HUES6 (cell line): Measurements from ENCODE around the gene SLC45A1.

Experiments used
- H3K27ac ChIP-seq: 2 replicates; pipeline ENCODE4 v1.7.0; 2013; ENCODE audit warnings: low read depth, mild to moderate bottlenecking, low read length, inconsistent platforms
- H3K27me3 ChIP-seq: 2 replicates; pipeline ENCODE4 v1.6.1; 2013; ENCODE audit warnings: low read length; ENCODE audit not compliant: control insufficient read depth, insufficient read depth
- H3K36me3 ChIP-seq: 2 replicates; pipeline ENCODE4 v1.6.1; 2013; ENCODE audit warnings: low read length; ENCODE audit not compliant: control insufficient read depth, insufficient read depth
- H3K4me1 ChIP-seq: 2 replicates; pipeline ENCODE4 v1.6.1; 2013; ENCODE audit warnings: low read length; ENCODE audit not compliant: control insufficient read depth, insufficient read depth
- H3K4me3 ChIP-seq: 2 replicates; pipeline ENCODE4 v1.5.1; 2013; ENCODE audit warnings: low read depth, low read length
- H3K9ac ChIP-seq: one replicate; pipeline ENCODE4 v1.6.1; 2013; ENCODE audit warnings: mild to moderate bottlenecking, low read length
- H3K9me3 ChIP-seq: 2 replicates; pipeline ENCODE4 v1.6.1; 2013; ENCODE audit warnings: low read depth, low read length; ENCODE audit not compliant: control insufficient read depth, insufficient read depth

SLC45A1 gene

DNA sequence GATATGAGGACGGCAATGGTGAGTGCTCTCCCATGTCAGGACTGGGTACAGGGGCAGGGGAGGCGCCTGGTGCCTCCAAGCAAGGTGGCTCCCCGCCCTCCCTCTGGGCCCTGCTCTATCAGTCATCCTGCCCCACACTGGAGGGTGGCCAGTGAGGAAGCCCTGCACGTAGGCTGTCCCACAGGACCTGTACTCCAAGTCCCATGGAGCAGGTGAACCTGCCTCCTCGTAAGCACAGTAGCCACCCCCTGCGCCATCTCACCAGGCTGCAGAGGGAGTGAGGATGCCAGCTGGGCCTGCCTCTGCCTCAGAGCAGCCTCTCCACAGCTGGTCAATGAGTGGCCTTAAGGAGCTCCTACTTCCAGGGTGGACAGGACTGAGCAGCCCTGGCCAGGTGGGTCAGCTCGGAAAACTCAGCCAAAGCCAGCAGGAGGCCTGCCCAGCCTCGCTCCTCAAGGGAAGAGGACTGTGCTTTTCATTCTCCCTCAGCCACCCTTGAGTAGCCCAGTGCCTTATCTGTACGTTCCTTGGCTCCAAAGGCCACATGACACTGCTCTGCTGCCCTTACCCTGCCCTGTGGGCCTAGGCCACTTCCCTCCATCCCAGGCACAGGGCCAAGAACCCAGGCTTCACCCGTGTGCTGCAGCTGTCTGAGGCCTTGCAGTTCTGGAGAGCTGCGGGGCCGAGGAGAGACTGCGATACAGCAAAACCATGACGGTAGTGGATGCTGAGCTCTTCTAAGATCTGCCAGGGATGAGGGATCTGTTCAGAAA, 39.6 kb downstream of the SLC45A1 start:
- Histone ChIP-seq H3K4me3 (no peak overlapping the region), H3K9me3 (no peaks in the 10 kb centered on the region), H3K27ac (no peak overlapping the region), H3K36me3 (peaks cover 85% of the 10 kb centered on the region), H3K9ac (no peak overlapping the region), H3K4me1 (no peaks in the 10 kb centered on the region), H3K27me3 (no peaks in the 10 kb centered on the region)

- H3K27me3 ChIP-seq = no peaks in the 10 kb centered on the region
- peaks cover 89% of the 10 kb centered on the region for H3K36me3 ChIP-seq
- H3K9me3 ChIP-seq = no peaks in the 10 kb centered on the region
- H3K4me3 ChIP-seq = no peak overlapping the region
- H3K9ac ChIP-seq = no peak overlapping the region
- no peak overlapping the region for H3K27ac ChIP-seq
- H3K4me1 ChIP-seq = no peaks in the 10 kb centered on the region
Measured at GRCh38 chr1:8358241-8358896, 40.5 kb downstream of the SLC45A1 start.

DNA sequence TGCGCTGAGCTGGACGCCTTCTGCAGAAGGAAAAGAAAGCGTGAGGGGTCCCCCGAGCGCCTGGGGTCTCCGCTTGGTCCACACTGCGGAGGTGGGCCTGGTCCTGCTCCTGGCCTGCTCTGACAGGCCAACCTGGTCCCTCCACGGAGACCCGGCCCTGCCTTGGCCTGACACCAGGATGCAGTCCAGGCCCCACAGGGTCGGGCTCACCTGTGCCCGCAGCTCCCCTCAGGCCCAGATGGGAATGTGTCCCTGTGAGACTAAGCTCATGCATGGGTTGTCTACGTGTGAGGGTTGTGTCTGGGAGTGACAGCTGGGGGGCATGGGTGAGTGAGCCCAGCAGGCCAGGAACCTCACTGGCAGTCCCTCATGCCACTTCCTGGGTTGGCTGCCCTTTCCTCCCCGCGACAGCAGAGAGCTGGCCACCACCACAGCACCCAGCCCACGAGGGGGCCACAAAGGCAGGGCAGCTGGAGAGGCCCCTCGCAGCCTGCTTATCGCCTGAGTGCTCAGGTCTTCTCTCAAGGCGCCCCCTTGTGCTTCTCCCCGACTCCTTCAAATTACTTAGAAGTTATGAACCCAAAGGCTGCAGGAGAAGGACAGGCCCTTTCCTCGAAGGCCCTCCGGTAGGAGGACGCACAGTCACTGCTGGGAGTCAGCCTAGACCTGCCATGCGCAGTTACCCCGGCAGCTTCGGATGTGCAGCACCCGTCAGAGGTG, 41.1 kb downstream of the SLC45A1 start:
- Histone ChIP-seq H3K27ac (no peak overlapping the region), H3K36me3 (peaks cover 88% of the 10 kb centered on the region), H3K9ac (no peak overlapping the region), H3K4me3 (no peak overlapping the region), H3K9me3 (no peaks in the 10 kb centered on the region), H3K27me3 (no peaks in the 10 kb centered on the region), H3K4me1 (no peaks in the 10 kb centered on the region)

DNA sequence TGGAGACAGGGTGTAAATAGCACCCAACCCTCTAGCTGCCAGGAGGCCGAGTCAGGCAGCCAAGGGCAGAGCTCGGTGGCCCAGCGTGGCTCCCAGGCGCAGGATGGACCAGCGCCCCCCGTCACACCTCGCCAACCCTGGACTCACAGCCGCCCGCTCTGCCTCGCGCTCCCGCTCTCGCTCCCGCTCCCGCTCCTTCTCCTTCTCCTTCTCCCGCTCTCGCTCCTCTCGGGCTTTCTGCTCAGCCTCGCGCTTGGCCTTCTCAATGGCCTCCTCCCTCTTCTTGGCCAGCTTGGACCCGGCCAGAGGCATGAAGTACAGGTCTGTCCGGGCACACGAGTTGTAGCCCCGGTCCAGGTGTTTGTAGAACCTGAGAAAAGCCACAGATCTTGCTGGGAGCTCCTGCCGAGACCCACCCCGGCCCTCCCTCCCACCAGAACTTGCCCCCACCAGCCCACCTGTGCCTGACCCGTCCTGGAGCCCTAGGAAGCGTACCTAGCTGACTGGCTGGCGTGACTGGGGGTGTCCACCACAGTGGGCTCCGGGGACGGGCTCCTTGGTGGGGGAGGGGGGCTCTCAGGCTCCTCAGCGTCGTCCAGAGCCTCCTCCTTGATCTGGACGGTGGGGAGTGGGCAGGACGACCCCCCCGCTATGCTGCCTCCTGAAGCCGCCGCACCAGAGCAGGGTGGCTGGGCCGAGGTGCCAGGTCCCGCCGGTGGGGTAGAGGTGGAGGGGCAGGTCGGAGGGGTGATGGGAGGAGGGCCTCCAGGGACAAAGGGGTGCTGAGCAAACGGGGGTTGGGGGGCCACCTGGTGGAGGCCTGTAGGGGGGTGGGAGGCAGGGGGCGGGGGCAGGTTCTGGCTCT, 41.9 kb downstream of the SLC45A1 start:
- Histone ChIP-seq H3K9ac (no peak overlapping the region), H3K4me3 (no peak overlapping the region), H3K4me1 (no peaks in the 10 kb centered on the region), H3K27ac (no peak overlapping the region), H3K9me3 (no peaks in the 10 kb centered on the region), H3K27me3 (no peaks in the 10 kb centered on the region), H3K36me3 (peaks cover 91% of the 10 kb centered on the region)

DNA sequence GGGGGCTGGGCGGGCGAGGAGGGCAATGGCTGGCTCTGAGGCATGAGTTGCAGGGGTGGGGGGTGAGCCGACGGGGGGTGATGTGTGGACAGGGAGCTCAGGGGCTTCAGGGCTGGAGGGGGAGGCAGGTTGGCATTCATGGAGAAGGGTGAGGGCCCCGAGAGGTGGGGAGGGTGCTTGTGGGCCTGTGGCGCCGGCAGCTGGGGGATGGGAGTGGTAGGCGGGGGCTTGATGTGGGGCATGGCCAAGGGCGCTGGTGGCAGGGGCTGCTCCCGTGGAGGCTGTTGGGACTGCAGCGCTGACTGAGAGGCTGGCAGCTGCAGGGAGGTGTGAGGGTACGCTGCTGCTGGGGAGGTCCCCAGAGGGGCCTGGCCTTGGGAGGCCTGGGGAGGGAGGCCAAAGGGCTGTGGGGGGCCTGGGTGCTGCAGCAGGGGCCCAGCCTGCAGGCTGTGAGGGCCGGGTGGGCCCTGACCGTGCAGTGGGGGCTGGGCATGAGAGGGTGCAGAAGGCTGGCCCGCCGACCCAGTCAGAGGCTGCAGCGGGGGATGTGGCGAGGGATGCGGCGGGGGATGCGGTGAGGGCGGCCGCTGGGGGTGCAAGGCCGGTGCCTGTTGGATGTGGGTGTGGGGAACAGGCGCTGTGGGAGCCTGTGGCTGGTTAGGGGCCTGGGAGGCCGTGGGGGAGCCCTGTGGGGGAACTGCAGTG, 42.7 kb downstream of the SLC45A1 start:
- no peak overlapping the region for H3K9ac ChIP-seq
- H3K4me1 ChIP-seq = no peaks in the 10 kb centered on the region
- no peaks in the 10 kb centered on the region for H3K9me3 ChIP-seq
- H3K36me3 ChIP-seq = peaks cover 92% of the 10 kb centered on the region
- no peak overlapping the region for H3K4me3 ChIP-seq
- H3K27ac ChIP-seq = no peak overlapping the region
- no peaks in the 10 kb centered on the region for H3K27me3 ChIP-seq

GRCh38 chr1:8361198-8361849, 43.4 kb downstream of the SLC45A1 start:
- no peaks in the 10 kb centered on the region for H3K27me3 ChIP-seq
- no peak overlapping the region for H3K9ac ChIP-seq
- H3K27ac ChIP-seq = no peak overlapping the region
- no peaks in the 10 kb centered on the region for H3K9me3 ChIP-seq
- peaks cover 91% of the 10 kb centered on the region for H3K36me3 ChIP-seq
- no peaks in the 10 kb centered on the region; the same call in 1 of the 2 replicates for H3K4me1 ChIP-seq
- no peak overlapping the region for H3K4me3 ChIP-seq

DNA sequence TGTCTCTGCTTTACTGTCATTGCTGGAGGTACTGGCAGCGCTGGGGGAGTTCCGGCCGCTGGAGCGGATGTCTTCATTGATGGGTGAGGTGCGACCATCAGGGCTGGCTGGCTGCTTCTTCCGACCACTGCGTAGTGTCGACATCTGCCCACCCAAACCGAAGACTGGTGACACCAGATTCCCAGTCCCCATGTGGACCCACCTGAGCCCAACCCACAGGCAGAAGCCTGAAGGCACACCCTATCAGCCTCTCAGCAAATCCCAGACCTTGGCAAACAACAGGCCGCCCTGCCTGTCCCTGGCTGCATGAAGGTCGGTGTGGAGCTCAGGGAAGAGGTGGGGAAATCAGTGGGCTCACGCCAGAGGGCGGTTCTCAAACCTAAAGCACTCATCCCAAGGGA, 44.8 kb downstream of the SLC45A1 start:
- Histone ChIP-seq H3K9ac (no peak overlapping the region), H3K36me3 (peaks cover 80% of the 10 kb centered on the region), H3K27ac (no peak overlapping the region)

DNA sequence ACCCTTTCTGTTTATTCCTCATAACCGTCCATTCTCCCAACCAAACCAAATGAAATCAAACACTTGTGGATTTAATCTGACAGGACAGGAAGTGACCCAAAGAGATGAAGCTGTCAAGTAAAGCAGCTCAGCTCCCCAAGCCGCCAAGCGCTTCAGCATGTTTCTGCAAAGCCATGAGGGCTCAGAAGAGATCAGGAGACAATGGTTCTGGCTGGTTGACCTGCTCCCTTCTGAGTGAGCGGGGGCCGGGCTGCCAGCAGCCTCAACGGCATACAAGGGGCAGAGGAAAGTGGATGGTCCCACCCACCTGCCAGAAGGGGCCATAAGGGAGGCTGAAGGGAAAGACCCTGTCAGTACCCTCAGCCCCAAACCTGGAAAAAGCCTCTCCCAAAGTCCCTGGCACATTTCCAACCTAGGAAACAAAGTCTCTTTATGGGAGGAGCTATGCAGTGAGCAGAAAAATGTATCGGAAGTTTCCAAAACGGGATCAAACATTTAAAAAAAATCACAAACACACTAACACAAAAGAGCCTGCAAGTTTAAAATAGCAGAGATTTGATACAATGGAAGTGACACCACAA, 45.4 kb downstream of the SLC45A1 start:
- Histone ChIP-seq H3K4me3 (no peak overlapping the region), H3K27me3 (no peaks in the 10 kb centered on the region), H3K9ac (no peak overlapping the region), H3K36me3 (peaks cover 74% of the 10 kb centered on the region), H3K4me1 (peaks cover 3% of the 10 kb centered on the region; the same call in 1 of the 2 replicates), H3K9me3 (no peaks in the 10 kb centered on the region), H3K27ac (no peak overlapping the region)

More for the DNA sequence above, 44.8 kb downstream of the SLC45A1 start:
- H3K4me1 ChIP-seq = peaks cover 3% of the 10 kb centered on the region; the same call in 1 of the 2 replicates
- H3K27me3 ChIP-seq = no peaks in the 10 kb centered on the region
- H3K4me3 ChIP-seq = no peak overlapping the region
- no peaks in the 10 kb centered on the region for H3K9me3 ChIP-seq

GRCh38 chr1:8363767-8364301, 45.9 kb downstream of the SLC45A1 start:
- peaks cover 68% of the 10 kb centered on the region for H3K36me3 ChIP-seq
- no peak overlapping the region for H3K9ac ChIP-seq
- H3K27ac ChIP-seq = no peak overlapping the region
- H3K4me3 ChIP-seq = no peak overlapping the region
- H3K4me1 ChIP-seq = peaks cover 3% of the 10 kb centered on the region; the same call in 1 of the 2 replicates
- H3K9me3 ChIP-seq = no peaks in the 10 kb centered on the region
- H3K27me3 ChIP-seq = no peaks in the 10 kb centered on the region
